T-helper 2 cell treated with Interferon-gamma antibody and Interleukin-4, amounts not matched to agents 5 μg/mL and 100 μg/mL, for 36 hours (primary cell): Measurements from ENCODE around the gene GPSM1.

ENCODE experiments used
- DNase-seq: peaks from one replicate; pipeline ENCODE4 v3.0.0; 2021; ENCODE audit warnings: low spot score
- H3K27ac Mint-ChIP-seq: one replicate; pipeline ENCODE4 v1.8.0; 2021; ENCODE audit warnings: mild to moderate bottlenecking, mixed read lengths
- H3K27me3 Mint-ChIP-seq: one replicate; pipeline ENCODE4 v1.8.0; 2021; ENCODE audit warnings: low read depth, mixed read lengths
- H3K36me3 Mint-ChIP-seq: one replicate; pipeline ENCODE4 v1.8.0; 2021; ENCODE audit warnings: low read depth, mixed read lengths
- H3K4me1 Mint-ChIP-seq: one replicate; pipeline ENCODE4 v1.8.0; 2021; ENCODE audit warnings: low read depth, mixed read lengths
- H3K4me3 Mint-ChIP-seq: one replicate; pipeline ENCODE4 v1.8.0; 2022; ENCODE audit warnings: mild to moderate bottlenecking, moderate library complexity, mixed read lengths
- H3K9me3 Mint-ChIP-seq: one replicate; pipeline ENCODE4 v1.8.0; 2021; ENCODE audit warnings: mixed read lengths

Gene GPSM1, protein sequence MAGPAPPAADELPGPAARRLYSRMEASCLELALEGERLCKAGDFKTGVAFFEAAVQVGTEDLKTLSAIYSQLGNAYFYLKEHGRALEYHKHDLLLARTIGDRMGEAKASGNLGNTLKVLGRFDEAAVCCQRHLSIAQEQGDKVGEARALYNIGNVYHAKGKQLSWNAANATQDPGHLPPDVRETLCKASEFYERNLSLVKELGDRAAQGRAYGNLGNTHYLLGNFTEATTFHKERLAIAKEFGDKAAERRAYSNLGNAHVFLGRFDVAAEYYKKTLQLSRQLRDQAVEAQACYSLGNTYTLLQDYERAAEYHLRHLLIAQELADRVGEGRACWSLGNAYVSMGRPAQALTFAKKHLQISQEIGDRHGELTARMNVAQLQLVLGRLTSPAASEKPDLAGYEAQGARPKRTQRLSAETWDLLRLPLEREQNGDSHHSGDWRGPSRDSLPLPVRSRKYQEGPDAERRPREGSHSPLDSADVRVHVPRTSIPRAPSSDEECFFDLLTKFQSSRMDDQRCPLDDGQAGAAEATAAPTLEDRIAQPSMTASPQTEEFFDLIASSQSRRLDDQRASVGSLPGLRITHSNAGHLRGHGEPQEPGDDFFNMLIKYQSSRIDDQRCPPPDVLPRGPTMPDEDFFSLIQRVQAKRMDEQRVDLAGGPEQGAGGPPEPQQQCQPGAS

DNA sequence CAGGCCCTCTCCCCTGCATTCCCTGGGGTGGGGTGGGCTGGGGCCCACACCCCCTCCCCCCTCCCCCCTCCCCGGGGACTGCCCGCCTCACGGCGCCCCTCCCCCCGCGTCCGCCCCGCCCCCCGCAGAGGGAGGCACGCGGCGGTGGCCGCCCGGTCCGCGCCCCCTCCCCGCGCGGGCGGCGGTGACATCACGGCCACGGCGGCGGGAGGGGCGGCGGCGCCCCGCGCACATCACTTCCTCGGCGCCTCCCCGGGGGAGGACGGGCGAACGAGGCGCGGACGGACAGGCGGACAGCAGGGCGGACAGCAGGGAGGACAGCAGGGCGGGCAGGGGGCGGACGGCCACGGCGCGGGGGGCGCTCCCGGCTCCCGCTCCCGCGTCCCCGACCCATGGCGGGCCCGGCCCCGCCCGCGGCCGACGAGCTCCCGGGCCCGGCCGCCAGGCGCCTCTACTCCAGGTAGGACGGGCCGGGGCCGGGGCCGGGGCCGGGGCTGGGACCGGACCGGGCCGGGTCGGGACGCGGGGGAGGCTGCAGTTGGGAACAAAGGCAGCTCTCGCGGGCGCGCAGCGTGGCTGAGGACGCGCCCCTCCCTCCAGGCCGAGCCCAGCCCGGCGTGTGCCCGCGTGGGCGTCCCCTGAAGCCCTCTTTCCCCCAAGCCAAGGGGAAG, at the start of gene GPSM1:
GPSM1 (plus strand) TSS at position 236 of the 671 bp plus-strand sequence; CDS start at position 393, 157 bp downstream.
- peaks cover 3% of the 10 kb centered on the region for H3K4me1 Mint-ChIP-seq
- peak; percentile 60 for DNase-seq
- H3K27ac Mint-ChIP-seq, result no peak within 1 kb of the TSS
- no peaks in the 10 kb centered on the region for H3K36me3 Mint-ChIP-seq
- H3K27me3 Mint-ChIP-seq, result no peaks in the 10 kb centered on the region
- H3K9me3 Mint-ChIP-seq, result no peaks in the 10 kb centered on the region
- H3K4me3 Mint-ChIP-seq, result peak within 1 kb of the TSS; percentile 68

DNA sequence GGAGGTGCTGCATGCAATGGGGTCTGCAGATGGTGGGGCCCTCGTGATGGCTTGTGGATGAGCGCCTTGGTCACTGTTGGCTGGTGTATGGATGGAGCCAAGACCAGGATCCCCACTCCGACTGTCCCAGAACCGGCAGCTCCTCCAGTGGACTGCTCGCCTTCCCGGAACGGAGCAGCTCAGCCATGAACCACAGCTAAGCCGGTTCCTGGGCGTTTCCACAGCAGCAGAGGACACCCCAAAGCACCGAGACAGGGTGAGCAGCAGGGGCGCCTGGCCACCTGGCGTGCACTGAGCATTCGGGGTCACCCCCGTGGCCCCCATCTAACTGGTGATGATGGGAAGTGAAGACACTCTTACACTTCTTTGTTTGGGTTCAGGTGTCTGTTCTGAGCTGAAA, 49.6 kb upstream of the GPSM1 start:
- H3K27me3 Mint-ChIP-seq, result no peaks in the 10 kb centered on the region
- H3K36me3 Mint-ChIP-seq, result no peaks in the 10 kb centered on the region
- H3K9me3 Mint-ChIP-seq, result no peaks in the 10 kb centered on the region
- no peak overlapping the region for H3K27ac Mint-ChIP-seq
- DNase-seq, result no peak
- H3K4me3 Mint-ChIP-seq, result no peak overlapping the region
- H3K4me1 Mint-ChIP-seq, result no peaks in the 10 kb centered on the region

DNA sequence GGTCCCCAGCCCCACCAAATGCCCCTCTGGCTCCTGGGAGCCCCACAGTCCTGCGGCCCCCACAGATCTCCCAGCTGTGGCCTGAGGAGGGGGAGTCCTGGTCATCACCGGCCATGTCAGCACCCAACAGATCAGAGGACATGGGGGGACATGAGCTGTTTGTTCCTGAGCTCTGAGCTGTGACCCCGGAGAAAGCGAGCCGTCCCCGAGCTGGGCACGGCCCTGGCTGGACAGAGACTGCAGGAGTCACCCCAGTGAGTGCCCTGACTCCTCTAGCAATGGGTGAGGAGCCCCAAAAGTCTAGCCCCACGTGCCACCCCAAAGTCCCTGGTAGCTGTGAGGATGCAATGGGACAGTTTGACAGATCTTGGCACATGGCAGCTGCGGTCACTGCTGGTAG, 49.1 kb upstream of the GPSM1 start:
- H3K9me3 Mint-ChIP-seq, result no peaks in the 10 kb centered on the region
- H3K4me3 Mint-ChIP-seq, result no peak overlapping the region
- DNase-seq, result no peak
- H3K4me1 Mint-ChIP-seq, result no peaks in the 10 kb centered on the region
- no peaks in the 10 kb centered on the region for H3K36me3 Mint-ChIP-seq
- H3K27ac Mint-ChIP-seq, result no peak overlapping the region
- H3K27me3 Mint-ChIP-seq, result no peaks in the 10 kb centered on the region

DNA sequence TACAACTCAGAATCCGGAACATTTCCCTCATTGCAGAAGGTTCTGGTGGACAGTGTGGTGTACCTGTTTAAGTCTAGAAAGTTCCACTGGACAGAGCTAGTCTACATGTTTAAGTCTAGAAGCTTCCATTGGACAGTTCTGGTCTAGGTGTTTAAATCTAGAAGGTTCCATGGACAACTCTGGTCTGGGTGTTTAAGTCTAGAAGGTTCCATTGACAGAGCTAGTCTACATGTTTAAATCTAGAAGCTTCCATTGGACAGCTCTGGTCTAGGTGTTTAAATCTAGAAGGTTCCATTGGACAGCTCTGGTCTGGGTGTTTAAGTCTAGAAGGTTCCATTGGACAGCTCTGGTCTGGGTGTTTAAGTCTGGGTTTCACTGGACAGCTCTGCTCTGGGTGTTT, 48.4 kb upstream of the GPSM1 start:
- no peak overlapping the region for H3K4me3 Mint-ChIP-seq
- H3K27me3 Mint-ChIP-seq, result no peaks in the 10 kb centered on the region
- H3K27ac Mint-ChIP-seq, result no peak overlapping the region
- no peaks in the 10 kb centered on the region for H3K36me3 Mint-ChIP-seq
- H3K9me3 Mint-ChIP-seq, result no peaks in the 10 kb centered on the region
- peaks cover 2% of the 10 kb centered on the region for H3K4me1 Mint-ChIP-seq
- DNase-seq, result no peak

DNA sequence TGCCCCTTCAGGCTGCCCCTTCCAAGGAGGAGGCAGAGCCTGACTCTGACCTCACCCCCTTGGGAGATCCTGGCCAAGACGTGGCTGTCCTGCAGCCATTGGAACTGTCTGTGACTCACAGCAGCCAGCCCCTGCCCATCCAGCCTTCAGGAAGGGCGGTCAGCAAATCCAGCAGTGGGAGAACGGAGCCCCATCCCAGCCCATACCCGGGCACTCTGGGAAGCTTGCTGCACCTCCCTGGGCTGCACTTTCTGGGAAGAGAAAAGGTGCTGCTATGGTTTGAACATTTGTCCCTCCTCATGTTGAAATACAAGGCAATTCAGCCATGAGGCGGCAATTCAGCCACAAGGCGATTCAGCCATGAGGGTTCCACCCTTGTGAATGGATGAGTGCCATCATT, 47.9 kb upstream of the GPSM1 start:
- no peak for DNase-seq
- Mint-ChIP-seq H3K9me3 (no peaks in the 10 kb centered on the region), H3K27ac (no peak overlapping the region), H3K27me3 (no peaks in the 10 kb centered on the region), H3K36me3 (no peaks in the 10 kb centered on the region), H3K4me1 (peaks cover 2% of the 10 kb centered on the region), H3K4me3 (no peak overlapping the region)

DNA sequence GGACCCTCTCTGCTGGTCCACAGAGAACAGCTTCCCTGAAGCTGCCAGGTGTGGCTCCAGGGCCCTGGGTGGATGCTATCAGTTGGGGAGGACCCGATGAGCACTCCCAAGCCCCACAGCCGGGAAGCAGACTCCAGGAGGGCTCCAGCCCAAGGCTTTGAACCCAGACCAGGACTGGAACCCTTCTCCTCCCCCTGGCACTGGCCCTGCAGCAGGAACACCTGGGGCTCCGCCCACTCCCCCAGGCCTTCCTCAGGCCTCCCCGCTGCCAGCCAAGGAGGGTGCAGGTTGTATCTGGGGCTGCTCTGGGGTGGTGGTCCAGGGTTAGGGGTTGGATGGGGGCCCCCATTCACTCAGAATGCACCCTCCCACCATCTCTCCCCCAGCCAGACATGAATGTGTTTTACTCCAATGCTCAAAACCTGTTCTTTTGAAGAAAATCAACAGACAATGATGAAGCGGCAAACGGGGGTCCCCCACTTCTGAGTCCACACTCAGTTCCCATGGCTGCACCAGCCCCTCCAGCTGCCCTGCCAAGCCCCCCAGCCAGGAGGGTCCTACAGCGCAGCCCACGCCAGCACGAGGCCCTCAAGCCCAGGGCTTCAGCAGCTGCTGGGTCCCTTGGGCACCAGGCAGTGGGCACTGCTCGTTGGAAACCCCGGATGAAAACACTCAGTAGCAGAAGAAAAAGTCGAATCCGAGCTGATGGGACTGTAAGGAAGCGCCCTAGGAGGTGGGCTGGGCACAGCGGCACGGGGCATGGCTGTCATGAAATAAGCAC, 46.6 kb upstream of the GPSM1 start:
- no peak overlapping the region for H3K27ac Mint-ChIP-seq
- peaks cover 2% of the 10 kb centered on the region for H3K4me1 Mint-ChIP-seq

DNA sequence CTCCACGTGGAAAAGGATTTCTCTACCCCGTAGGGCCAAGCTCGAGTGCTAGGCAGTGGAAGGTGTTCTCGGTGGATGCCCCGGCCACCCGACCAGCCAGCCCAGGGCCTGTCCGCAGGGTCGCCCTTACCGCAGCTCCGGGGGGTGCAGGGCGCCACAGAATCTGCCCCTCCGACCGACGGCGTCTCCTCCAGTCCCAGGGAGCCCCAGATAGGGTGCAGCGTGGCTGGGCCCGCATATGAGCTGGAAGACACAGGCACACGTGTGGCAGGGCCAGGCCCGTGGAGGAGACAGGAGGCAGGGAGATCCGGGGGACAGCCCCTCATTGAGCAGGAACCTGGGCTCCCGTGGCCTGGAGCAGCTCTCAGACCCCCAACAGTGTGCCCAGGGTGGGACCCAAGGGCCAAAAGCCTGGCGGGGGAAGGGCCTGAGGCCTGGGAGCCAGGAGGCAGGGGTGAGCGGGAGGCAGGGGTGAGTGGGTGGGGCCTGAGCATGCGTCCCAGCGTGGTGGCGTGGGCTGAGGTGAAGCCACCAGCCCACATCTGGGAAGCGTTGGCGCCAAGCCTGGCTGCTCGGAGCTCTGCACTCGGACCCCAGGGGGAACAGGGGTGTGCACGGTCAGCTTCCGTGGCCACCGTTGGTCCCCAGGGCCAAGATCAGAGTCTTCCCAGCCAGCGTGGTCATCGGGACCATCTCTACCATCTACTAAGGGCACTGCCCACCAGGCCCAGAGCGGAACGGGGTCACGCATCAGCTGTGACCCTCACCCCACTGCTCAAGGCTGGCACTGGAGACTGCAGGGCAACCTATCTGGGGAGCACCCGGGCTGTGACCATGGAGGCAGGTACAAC, 45.7 kb upstream of the GPSM1 start:
- H3K4me1 Mint-ChIP-seq, result peaks cover 2% of the 10 kb centered on the region
- no peak for DNase-seq
- H3K27ac Mint-ChIP-seq, result no peak overlapping the region
- no peaks in the 10 kb centered on the region for H3K9me3 Mint-ChIP-seq
- no peaks in the 10 kb centered on the region for H3K27me3 Mint-ChIP-seq
- no peak overlapping the region for H3K4me3 Mint-ChIP-seq
- no peaks in the 10 kb centered on the region for H3K36me3 Mint-ChIP-seq

More for the DNA sequence above, 46.6 kb upstream of the GPSM1 start:
- H3K27me3 Mint-ChIP-seq, result no peaks in the 10 kb centered on the region
- H3K36me3 Mint-ChIP-seq, result no peaks in the 10 kb centered on the region
- H3K9me3 Mint-ChIP-seq, result no peaks in the 10 kb centered on the region
- no peak for DNase-seq
- no peak overlapping the region for H3K4me3 Mint-ChIP-seq

DNA sequence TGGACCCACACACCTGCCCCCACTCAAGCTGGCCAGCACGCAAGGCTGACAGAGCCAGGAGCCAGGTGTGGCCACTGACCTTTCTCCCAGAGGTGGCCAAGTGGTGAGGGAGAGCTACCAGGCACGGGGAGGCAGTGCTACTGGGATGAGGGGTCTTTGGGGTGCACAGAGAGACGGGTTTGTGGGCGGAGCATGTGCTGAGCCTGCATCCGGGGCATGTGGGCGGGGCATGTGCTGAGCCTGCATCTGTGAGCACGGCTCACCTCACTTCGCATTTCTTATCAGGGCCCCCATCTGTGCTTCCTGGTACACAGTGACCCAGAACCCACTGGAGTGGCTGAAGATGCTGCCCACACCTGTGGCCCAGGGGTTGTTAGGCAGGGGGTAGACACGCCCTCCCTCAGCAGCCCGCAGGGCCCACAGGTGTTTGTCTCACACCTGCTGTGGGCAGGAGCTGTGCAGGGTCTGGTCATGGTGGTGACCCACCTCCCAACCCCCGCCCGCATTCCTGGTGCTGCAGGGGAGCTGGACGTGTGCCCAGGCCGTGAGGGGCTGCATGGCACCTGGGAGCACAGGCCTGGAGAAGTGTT, 45.0 kb upstream of the GPSM1 start:
- H3K9me3 Mint-ChIP-seq, result no peaks in the 10 kb centered on the region
- no peak overlapping the region for H3K4me3 Mint-ChIP-seq
- peaks cover 2% of the 10 kb centered on the region for H3K4me1 Mint-ChIP-seq
- DNase-seq, result no peak
- H3K36me3 Mint-ChIP-seq, result no peaks in the 10 kb centered on the region
- H3K27ac Mint-ChIP-seq, result no peak overlapping the region
- no peaks in the 10 kb centered on the region for H3K27me3 Mint-ChIP-seq

DNA sequence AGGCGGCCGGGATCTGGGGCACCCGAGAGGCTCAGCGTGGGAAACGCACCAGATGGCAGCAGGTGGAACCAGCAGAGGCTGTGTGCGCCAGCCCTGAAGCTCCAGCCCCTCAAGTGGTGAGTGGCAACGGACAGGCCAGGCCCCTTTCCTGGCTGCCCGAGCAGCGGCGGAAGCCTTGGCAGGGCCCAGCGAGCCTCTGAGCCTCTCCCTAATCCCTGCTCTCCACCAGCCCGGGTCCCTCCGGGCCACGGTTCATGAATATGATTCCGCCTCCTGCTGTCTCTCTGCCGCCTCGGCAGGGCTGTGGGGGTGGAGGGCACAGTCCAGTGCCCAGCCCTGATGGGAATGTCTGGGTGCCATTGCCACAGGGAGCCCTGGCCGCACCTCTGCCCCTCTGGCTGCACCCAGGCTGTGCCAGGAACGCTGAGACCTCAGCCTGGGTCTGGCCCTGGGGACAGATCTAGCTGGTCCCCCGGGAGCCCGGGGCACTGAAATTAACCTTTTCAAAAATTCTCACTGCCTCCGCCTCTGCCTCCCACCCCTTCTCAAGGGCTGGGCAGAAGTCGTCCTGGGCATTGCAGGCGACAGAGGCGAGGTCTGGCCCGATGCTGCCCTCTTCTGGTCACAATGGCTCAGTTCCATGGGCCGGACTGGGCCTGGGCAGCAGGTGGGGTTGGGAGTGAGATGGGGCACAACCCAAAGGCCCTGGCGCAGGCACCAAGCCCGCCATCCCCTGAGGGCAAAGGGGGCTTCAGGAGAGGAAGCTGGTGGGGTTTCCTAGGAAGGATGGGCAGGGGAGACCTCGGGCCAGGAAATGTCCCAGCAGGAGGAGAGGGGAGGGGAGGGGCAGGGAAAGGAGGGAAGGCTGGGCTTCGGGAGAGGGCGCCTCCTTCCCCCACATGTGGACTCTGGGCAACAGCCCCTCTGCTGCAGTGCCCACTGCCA, 43.8 kb upstream of the GPSM1 start:
- Mint-ChIP-seq H3K27ac (no peak overlapping the region), H3K9me3 (no peaks in the 10 kb centered on the region), H3K4me1 (peaks cover 2% of the 10 kb centered on the region), H3K36me3 (no peaks in the 10 kb centered on the region), H3K4me3 (no peak overlapping the region), H3K27me3 (no peaks in the 10 kb centered on the region)
- DNase-seq, result peak; percentile 61

DNA sequence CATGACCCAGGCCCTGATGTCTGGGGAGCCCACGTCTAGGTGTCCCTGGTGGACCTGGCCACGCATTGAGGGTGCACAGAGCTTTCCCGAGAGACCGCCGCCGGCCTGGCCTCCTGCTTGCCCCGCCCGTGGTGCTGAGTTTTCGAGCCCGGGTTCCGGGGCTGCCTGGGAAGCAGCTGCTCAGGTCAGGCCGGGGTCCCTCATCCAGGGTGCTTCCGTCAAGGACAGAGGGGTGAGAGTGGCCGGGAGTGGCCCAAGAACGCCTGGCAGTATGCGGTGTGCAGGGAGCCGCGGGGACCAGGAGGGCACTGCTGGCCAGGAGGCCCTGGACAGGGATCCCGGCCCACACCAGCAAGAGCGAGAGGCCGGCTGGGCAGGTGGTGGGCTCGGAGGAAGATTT, 43.0 kb upstream of the GPSM1 start:
- Mint-ChIP-seq H3K4me3 (no peak overlapping the region), H3K9me3 (no peaks in the 10 kb centered on the region), H3K4me1 (peaks cover 2% of the 10 kb centered on the region), H3K36me3 (no peaks in the 10 kb centered on the region), H3K27ac (no peak overlapping the region), H3K27me3 (no peaks in the 10 kb centered on the region)
- no peak for DNase-seq

DNA sequence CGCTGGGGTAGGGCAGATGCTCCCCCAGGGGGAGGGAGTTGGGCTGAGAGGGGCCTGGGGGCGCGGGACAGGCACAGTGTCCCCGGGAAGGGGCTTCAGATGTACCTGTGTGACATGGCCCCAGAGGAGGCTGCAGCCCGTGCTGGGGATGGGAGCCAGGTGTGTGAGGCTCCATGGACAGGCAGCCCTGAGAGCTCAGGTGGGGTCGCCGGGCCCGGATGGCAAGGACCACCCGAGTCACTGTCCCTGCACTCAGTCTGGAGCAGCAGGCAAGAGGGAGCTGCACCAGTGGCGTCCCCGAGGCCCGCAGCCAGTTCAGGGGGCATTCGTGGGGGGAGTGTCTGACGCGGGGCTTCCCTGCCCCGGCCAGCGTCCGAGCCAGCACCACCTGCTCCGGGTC, 42.4 kb upstream of the GPSM1 start:
- H3K27me3 Mint-ChIP-seq, result no peaks in the 10 kb centered on the region
- H3K27ac Mint-ChIP-seq, result no peak overlapping the region
- no peak overlapping the region for H3K4me3 Mint-ChIP-seq
- peaks cover 2% of the 10 kb centered on the region for H3K4me1 Mint-ChIP-seq
- no peak for DNase-seq
- no peaks in the 10 kb centered on the region for H3K36me3 Mint-ChIP-seq
- H3K9me3 Mint-ChIP-seq, result no peaks in the 10 kb centered on the region
